ENCODE results near the gene USP6NL.

The USP6NL gene

DNA sequence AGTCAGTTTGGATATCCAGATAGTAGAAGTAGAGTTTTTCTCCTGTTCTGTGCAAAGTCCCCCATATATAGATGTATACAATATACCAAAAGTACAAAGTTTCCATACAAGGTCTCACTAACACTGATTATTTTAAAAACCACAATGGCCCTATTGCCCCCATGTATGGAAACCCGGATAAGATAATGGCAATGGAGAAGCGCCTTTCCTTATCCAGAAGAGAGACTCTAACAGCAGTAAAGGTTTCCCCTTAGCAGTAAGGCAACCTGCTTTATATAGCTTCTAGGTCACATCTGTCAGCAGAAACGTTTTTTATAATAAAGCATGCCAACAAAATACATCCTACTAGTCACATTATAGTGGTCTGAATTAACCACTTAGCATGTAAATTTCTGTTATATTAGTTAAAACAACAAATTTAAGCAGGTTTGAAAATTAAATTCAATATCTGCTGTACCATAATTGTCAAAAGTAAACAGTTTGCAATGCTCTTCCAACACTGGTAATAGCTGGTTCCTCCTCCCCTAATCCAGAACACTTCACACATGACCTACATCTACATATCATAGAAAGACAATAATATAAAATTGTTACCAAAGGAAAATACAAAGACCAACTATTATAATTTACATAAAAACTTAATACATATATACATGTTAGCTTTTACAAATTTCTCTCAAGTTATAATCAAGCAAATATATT is 22.4 kb downstream of the USP6NL start:
- DNase-seq, result no peak

DNA sequence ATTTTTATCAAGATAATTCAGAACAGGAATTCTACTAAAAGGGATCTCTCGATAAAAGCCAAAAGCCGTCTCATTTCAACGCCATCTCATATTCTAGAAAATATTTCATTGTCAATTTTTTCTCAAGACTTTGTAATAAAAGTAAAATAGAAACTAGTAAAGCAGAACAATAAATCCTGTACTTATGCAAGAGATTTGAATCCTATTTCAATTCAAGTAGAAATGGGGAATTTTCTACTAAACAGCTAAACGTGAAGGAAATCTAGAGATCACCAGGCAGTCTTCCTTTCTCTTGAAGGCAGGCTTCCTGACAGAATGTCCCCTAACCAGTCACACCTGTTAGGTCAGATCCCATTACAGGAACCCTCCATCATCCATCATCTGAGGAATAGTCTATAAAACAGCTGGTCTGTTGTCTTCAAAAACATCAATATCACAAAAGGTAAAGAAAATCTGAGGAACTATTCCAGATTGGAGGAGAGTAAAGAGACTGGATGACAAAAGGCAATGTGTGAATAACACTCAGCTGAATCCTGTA is 23.7 kb downstream of the USP6NL start:
- DNase-seq, result no peak

DNA sequence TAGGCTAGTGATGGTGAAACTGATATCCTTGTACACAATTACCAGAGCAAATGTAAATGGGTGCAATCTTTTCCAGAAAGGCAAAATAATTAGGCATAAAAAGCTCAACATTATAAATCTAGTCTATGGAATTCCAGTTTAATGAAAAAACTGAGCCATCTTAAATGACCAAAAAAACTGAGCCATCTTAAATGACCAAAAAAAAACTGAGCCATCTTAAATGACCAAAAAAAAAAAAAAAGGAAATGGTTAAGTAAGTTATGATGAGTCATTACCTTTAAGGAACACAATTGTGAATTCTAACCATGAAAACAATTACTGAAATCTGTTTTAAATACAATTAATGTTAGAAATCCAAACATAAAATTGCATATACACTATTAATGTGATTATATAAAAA is 25.3 kb downstream of the USP6NL start:
- no peak for DNase-seq

DNA sequence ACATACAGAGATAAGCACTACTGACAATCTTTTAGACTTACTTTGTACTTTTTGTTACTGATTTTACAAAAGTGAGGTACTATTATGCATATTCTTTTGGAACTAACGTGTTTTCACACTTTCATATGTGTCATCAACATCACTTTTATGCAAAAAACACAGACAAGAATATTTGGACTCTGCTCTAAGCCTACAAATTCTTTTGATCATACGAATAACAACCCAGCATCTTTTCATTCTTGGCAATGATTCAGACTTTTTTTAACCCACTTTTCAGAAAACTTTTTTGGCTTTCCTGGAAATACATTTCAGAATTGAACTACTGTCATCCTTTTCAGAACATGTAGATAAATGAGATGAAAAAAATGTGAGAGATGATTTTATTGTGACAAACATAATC is 30.2 kb downstream of the USP6NL start:
- no peak for DNase-seq

DNA sequence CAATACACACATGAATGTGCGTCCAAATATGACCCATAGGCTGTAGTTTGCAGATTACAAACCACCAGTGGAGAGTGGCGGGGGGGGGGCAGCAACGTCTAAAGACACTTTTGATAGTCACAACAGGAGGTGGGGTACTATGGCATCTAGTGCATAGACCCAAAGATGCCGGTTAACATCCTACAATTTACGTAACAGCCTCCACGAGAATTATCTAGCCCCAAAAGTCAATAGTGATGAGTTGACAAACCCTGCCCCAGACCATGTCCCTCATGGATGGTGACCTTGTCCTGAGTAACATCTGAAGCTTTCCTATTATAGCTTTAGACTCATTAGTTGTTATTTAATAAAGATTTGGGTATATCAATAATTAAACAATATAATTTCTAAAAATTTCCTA is 31.6 kb downstream of the USP6NL start:
- DNase-seq, result no peak

DNA sequence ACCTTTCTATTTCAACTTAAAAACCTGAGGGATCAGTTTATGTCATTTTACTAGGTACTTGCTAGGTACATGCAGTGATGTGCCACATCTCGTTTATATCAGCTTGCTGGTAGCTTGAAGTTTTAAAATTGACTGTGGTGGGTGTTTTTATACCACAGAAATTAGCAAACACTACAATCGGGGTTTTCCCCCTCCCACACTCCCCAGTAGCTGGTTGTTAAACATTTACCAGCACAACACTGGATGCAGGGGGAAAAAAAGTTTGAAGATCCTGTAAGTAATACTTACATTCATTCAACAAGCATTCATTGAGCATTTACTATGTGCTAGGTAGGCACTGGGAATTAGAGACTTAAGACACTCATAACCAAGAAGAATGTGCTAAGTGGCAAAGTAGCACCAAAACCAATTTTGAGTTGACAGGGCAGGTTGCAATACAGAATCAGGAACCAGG is 32.6 kb downstream of the USP6NL start:
- DNase-seq, result peak; percentile 47

- no peak for DNase-seq
These were observed 35.2 kb downstream of the USP6NL start for GRCh38 chr10:11576092-11576809.

GRCh38 chr10:11573497-11573896 is 38.0 kb downstream of the USP6NL start:
- no peak for DNase-seq

DNA sequence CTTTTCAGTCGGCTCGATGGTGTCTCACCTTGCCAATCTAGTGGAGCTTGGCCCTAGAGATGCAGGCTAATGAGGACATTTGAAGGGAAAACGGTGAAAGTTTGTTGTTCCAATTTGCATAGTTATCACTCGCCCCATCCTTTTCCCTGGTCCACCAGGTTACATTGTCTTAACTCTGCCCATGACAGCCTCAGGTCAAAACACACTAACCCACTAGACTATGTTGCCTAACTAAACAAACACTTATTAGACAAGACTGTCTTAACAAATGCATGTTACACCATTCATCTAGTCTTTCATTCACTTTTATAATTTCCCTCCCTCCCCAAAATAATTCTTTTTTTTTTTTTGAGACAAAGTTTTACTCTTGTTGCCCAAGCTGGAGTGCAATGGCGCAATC is 40.7 kb downstream of the USP6NL start:
- no peak for DNase-seq

DNA sequence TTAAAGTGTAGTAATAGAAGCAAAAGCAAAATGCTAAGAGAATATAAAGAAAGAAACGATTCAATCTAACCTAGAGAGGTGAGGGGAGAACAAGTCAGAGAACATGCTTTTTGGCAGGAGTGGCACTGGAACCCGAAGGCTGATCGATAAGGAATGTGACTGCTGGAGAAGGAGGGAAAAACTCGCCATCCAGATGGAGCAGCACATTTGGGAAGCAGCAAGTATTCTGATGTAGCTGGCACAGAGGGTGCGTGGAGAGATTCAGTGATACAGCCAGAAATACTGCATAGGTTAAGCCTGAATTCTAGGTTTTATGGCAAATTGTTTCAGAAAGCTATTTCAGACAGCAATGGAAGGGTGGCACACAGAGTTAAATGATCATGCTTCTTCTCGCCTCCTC is 42.0 kb downstream of the USP6NL start:
- DNase-seq, result no peak

- DNase-seq, result no peak
These were observed 42.9 kb downstream of the USP6NL start for GRCh38 chr10:11568578-11568977.

GRCh38 chr10:11564741-11565140 is 46.7 kb downstream of the USP6NL start:
- no peak for DNase-seq

GRCh38 chr10:11563936-11564335 is 47.5 kb downstream of the USP6NL start:
- DNase-seq, result no peak

GRCh38 chr10:11562888-11563287 is 48.6 kb downstream of the USP6NL start:
- no peak for DNase-seq

DNA sequence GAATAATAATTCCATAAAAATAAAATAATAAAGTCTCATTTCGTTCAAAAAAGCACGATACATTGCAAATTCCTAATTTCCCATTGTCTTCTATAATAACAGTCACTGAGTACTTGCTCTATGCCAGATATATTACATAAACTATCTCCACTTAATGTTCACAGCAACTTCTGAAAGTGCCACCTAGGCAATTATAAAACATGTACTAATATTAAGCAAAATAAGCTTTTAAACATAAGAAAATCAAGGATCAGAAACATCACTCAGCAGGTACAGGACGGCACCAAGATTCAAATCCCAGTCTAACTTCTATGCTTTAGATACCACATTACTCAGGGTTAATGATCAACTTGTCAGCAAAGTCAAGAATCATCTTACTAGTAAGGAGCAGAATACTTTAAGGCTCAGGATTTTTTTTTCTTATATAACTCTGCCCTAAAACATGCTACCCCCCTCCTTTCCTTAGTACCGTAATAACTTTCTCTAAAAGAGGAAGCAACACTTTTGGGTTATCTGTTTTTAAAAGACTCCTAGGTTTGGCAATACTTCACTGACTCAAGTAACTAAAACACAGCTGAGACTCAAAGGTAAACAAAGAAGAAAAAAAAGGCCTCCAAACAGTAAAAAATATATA is 51.3 kb downstream of the USP6NL start:
- no peak for DNase-seq

- no peak for DNase-seq
These were observed 53.5 kb downstream of the USP6NL start for GRCh38 chr10:11557967-11558366.

GRCh38 chr10:11557513-11557912 is 53.9 kb downstream of the USP6NL start:
- no peak for DNase-seq

DNA sequence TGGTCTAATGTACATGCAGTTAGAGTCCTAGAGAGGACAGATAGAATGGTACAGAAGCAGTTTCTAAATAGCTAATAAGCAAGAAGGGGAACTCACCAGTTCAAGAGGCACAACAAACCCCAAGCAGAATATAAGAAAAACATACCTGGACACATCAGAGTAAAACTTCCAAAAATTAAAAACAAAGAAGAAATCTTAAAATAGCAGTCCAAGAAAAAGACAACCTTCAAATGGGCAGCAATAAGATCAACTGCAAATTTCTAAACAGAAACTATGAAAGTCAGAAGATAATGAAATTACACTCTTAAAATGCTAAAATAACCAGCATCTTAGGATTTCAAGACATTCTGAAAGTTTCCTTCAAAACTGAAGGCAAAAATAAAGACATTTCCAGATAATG is 55.9 kb downstream of the USP6NL start:
- no peak for DNase-seq

- no peak for DNase-seq
These were observed 57.6 kb downstream of the USP6NL start for GRCh38 chr10:11553773-11554381.

DNA sequence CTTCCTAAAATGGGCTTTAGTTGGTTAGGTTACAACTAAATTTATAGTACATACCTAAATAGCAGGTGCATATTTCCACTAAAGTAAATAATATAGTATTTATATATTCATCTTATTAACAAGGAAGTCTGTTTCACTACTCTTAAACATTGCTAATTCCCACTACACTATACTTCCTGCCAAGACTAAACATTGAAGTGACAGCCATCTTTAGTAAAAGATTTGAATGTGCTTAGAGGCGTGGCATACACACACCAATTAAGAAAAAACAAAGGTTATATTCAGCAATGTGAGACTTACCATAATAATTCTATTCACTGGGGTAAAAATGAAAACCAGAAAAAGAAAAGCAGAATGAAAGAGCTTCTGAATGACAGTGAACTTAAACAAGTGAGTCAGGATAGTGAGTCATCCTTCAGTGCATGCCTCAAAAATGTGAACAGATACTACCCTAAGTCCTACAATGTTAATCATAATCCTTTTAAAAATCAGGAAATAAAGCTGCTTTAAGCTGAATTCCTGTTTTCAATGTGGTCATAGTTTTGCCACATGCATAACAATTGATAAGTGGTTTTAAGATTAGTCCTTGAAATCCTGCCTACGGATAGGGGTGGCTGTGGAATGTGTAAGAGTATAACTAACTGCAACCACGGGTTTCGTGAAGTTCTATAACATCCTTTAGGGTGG is 59.4 kb downstream of the USP6NL start:
- DNase-seq, result no peak

- DNase-seq, result no peak
These were observed 60.3 kb downstream of the USP6NL start for GRCh38 chr10:11551104-11551503.

- no peak for DNase-seq
These were observed 62.7 kb downstream of the USP6NL start for GRCh38 chr10:11548768-11549099.

Data from stimulated activated CD4-positive, alpha-beta T cell treated with anti-CD3 and anti-CD28 coated beads, Interleukin-4, amount 100 ng/mL, for 1 hour (primary cell).